GM12891 (cell line): ENCODE measurements around the gene XCR1.
A peak's percentile ranks its signal among the peaks of the same experiment; 100 is the strongest.

ENCODE experiments used
- DNase-seq: peaks from one replicate; pipeline ENCODE4 v3.0.0; 2011; ENCODE audit warnings: low spot score; ENCODE audit not compliant: insufficient read length
- FAIRE-seq: peaks from 2 replicates; lab custom pipeline; 2011; peaks lifted over from hg19 to GRCh38; lab: Jason Lieb, UNC
- PAX5 ChIP-seq: IDR thresholded peaks from 2 replicates; pipeline ENCODE4 v1.6.1; 2011; ENCODE audit warnings: low read length, moderate library complexity, mild to moderate bottlenecking; ENCODE audit not compliant: insufficient read depth, severe bottlenecking
- POLR2A ChIP-seq: IDR thresholded peaks from 2 replicates; pipeline ENCODE4 v1.6.1; 2011; ENCODE audit warnings: low read depth, low read length, control low read depth
- POLR2AphosphoS5 ChIP-seq: IDR thresholded peaks from 2 replicates; pipeline ENCODE4 v1.6.1; 2011; ENCODE audit warnings: low read depth, low read length, control low read depth
- POU2F2 ChIP-seq: IDR thresholded peaks from 2 replicates; pipeline ENCODE4 v1.6.1; 2011; ENCODE audit warnings: low read depth, mild to moderate bottlenecking, control low read depth, low read length, moderate library complexity
- SPI1 ChIP-seq: IDR thresholded peaks from 2 replicates; pipeline ENCODE4 v1.6.1; 2011; ENCODE audit warnings: low read depth, low read length, control low read depth
- TAF1 ChIP-seq: IDR thresholded peaks from 2 replicates; pipeline ENCODE4 v1.6.1; 2011; ENCODE audit warnings: low read depth, low read length, control low read depth

XCR1 gene

GRCh38 chr3:46022909-46023785, 4.1 kb downstream of the XCR1 start:
- TF ChIP-seq POLR2AphosphoS5 (no peak), SPI1 (no peak), POU2F2 (no peak), POLR2A (no peak), TAF1 (no peak), PAX5 (no peak)
- FAIRE-seq (no peak), DNase-seq (no peak)

- FAIRE-seq: no peak
- DNase-seq: no peak
- TF ChIP-seq POLR2A (no peak), SPI1 (no peak), POLR2AphosphoS5 (no peak), PAX5 (no peak), POU2F2 (no peak), TAF1 (no peak)
These were observed 5.8 kb downstream of the XCR1 start for GRCh38 chr3:46021516-46021915.

- no peak for TF ChIP-seq POU2F2
- no peak for TF ChIP-seq PAX5
- TF ChIP-seq TAF1: no peak
- no peak for TF ChIP-seq POLR2A
- TF ChIP-seq SPI1: no peak
- TF ChIP-seq POLR2AphosphoS5: no peak
- FAIRE-seq: no peak
- DNase-seq: no peak
These were observed 6.3 kb downstream of the XCR1 start for GRCh38 chr3:46020766-46021510.

- TF ChIP-seq SPI1 (no peak), POU2F2 (0 out of 2 replicates have a peak, but pooled peaks have one; percentile 14), TAF1 (no peak), POLR2A (no peak), PAX5 (no peak)
- FAIRE-seq (no peak), DNase-seq (no peak)
These were observed 7.6 kb downstream of the XCR1 start for GRCh38 chr3:46019707-46020106.

- peak; percentile 33 for FAIRE-seq
- no peak for TF ChIP-seq POLR2AphosphoS5
- no peak for TF ChIP-seq PAX5
- no peak for TF ChIP-seq POU2F2
- no peak for TF ChIP-seq POLR2A
- TF ChIP-seq SPI1: no peak
- no peak for TF ChIP-seq TAF1
- no peak for DNase-seq
These were observed 9.6 kb downstream of the XCR1 start for GRCh38 chr3:46017720-46018119.

- FAIRE-seq (no peak), DNase-seq (no peak)
These were observed 13.8 kb downstream of the XCR1 start for GRCh38 chr3:46013316-46014094.

GRCh38 chr3:46012246-46012645, 15.0 kb downstream of the XCR1 start:
- TF ChIP-seq POU2F2: no peak
- no peak for TF ChIP-seq POLR2A
- TF ChIP-seq POLR2AphosphoS5: no peak
- no peak for TF ChIP-seq TAF1
- TF ChIP-seq SPI1: no peak
- DNase-seq: no peak
- no peak for FAIRE-seq

More at GRCh38 chr3:46013316-46014094, 13.8 kb downstream of the XCR1 start:
- TF ChIP-seq SPI1 (no peak), PAX5 (no peak)

GRCh38 chr3:46010519-46011113, 16.7 kb downstream of the XCR1 start:
- FAIRE-seq: no peak
- TF ChIP-seq POLR2AphosphoS5 (no peak), PAX5 (no peak), POU2F2 (no peak), POLR2A (no peak), SPI1 (no peak), TAF1 (no peak)
- no peak for DNase-seq

- TF ChIP-seq POLR2AphosphoS5 (no peak), SPI1 (no peak), TAF1 (no peak), POU2F2 (no peak), POLR2A (no peak), PAX5 (no peak)
- FAIRE-seq (no peak), DNase-seq (no peak)
These were observed 19.2 kb downstream of the XCR1 start for GRCh38 chr3:46008058-46008457.
